GM18502 (cell line): ENCODE measurements around the gene NTN1.

Source experiments
- ATAC-seq: cut with Tn5 transposase; IDR thresholded peaks from one replicate; pipeline ENCODE4 v1.9.1; 2021; ENCODE audit warnings: mild to moderate bottlenecking; ENCODE audit not compliant: unreplicated experiment, poor library complexity

The NTN1 gene

DNA sequence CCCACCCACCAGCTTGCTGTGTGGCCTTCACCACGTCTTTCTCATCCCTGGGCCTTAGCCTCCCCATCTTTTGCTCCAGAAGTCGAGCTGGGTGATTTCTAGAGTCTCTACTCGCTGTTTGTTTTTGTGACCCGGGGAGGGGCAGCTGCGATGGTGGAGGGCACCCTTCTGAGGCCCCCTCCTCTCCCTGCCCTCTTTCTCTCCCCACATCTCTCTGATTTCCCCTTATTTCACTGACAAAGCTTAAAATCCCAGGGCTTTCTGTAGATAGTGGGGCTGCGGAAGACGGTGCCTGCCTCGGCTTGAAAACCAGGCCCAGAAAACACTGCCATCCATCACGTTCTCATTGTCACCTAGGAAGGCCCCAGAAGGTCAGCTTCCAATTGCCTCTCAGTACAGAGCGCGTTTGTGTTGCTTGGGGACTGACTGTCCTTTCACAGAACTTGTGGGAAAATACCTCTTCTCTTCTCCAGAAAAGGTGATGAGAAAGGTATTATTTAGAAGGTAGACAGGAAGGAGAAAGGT, 95.1 kb downstream of the NTN1 start:
- ATAC-seq, result no peak

DNA sequence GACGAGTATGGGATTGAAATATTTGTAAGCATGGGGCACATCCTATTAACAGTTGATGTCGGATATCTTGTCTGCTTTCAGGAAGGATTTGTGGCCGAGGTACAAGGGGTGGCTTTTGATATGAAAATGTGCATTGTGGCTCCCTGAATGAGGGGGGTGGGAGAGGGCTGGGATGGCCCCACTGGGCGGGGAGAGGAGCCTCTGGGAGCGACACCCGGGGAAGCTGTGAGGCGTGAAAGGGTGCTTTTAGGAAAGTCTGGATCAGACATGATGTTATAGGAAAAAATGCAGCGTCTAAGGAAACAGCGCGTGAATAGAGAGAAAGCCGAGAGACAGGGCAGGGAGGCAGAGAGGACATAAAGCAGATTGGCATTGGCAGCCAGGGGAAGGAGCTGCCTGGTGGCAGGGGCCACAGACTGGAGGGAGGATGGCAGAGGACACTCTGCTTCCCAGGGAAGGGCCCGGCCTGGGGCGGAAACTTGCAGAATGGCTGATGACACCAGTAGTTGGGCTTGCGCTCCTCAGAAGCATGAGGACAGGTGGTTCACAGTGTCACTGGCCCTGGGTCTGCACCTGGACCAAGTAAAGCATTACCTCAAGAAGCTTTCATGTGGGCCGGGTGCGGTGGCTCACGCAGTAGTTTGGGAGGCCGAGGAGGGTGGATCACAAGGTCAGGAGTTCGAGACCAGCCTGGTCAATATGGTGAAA, 95.7 kb downstream of the NTN1 start:
- no peak for ATAC-seq

DNA sequence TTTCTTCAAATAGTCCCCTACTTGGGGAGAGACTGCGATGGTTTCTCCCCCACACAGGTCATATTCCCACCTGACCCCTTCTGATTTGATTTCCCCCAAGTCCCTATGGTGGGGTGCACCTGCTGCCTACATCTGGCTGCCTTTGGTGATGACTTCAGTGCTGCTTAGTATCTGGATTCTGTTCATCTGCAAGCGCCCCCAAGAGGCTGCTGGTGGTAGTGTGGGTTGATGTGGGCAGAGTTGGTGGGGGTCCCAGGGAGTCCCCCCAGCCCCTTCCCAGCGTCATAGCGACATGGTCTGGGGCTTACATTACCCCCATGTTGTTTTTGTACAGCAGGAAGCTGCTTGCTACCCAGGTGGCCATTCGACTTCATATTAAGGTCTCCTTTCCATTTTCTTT, 99.2 kb downstream of the NTN1 start:
- no peak for ATAC-seq

DNA sequence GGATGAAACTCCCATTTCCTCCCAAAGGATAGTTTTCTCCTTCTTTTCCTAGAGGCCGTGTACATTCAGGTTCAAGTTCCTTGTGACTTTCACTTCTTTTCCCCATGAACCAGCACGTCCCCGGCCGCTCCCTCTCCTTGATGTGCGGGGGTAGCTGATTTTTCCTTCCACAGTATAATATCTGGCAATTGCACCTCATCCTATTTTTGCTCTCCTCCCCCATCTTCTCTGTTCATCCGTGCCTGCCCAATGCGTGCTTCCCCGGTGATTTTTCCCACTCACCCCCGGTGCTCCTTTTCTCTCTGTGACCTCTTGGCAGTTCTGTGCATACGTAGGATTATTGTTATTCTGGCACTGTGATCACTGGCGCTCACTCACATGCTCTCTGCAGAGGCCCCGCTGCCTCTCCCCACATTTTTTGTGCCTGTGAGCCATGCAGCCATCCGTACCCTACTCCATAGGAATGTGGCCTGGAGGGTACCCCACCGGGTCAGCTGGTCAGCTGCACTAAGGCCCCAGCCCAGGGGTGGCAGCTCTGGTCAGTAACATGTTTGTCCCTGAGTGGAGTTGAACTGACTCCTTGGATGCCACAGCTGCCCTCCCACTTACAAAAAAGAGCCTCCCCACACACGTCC, 100.0 kb downstream of the NTN1 start:
- ATAC-seq, result no peak

DNA sequence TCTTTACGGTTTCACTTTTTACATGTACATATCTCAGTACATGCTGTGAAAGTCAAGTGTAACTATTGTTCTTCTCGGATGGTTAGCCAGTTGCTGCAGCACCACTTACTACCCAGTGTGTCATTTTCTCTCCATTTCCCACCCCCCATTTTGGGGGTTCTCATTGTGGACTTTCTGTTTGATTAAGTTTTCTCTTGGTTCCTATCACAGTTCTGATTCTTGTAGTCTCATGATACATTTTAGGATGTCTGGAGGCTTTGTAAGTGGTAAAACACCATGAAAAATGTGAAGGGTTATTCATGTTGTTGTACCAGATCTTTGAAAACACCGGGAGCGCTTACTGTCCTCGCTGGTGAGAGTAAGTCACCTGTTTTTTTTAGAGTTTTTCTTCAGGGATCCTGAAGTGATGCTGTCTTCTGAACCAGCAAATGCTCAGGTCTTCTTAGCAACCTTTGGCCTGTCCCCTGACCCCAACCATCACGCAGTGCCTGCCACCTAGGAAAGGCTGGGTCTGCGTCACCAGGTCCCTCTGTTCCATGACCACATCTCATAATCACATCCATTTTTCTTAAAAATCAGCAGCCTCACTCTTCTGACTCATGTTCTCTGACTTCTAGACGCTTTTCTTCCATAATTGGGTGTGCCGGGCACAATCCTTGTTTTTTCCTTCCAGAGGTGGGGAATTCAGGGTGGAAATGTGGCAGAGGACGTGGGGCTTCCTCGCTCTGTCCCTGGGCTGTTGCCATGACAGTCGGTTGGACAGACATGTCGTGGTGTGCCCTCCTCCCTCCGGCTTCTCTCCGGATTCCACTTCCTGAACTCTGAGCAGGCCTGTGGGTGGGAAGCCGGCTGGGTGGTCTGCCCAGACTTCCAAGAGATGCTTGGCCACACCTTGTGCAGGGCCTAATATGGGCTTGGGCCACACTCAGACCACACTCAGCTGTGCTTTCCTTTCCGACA, 102.6 kb downstream of the NTN1 start:
- no peak for ATAC-seq

DNA sequence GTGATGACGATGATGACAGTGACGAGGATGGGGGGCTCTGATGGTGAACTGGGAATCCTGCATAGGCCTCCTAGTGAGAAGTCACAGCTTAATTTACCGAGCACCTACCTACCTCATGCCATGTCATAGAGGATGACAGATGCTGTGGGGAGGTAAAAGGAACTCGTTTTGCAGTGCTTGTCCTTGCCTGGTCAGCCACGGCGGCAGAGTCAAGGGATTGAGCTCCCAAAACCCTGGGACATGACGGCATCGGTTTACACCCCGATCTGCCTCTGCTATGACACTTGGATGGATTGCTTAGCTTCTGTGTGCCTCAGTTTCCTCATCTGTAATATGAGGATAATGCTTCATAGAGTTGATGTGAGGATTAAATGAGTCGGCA, 103.2 kb downstream of the NTN1 start:
- ATAC-seq, result no peak

DNA sequence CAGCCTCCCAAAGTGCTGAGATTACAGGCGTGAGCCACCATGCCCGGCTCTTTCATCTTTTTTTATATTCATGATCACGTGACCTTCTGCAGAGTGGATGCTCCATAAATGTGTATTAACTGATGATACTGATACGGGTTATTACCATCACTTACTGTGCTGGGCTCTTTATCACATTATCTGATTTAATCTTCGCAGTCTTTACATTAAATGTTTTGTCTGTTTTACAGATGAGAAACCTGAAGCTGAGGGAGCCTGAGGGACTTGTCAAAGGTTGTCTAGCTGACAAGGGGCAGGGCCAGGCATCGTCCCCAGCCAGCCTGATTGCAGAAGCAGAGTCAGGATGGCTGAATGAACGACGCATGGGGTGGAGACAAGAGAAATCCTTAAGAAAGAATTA, 104.4 kb downstream of the NTN1 start:
- ATAC-seq, result no peak

DNA sequence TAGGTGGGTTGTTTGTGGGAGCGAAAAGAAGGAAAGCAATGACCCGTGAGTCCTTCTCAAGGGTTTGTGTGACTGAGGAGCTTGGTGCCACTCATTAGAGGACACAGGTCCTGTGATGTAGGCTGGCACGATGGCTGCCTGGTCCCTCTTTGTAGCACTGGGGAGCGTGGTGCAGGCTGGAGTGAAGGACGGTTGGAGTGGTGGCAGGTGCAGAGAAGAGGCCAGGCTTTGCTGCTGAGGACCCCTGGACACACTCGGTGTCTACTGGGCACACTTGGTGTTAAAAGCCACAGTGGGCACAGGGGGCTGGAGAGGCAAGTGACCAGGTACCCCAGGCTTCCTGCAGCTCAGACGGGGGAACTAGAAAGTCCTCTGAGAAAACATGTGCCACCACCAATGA, 106.0 kb downstream of the NTN1 start:
- ATAC-seq, result no peak

DNA sequence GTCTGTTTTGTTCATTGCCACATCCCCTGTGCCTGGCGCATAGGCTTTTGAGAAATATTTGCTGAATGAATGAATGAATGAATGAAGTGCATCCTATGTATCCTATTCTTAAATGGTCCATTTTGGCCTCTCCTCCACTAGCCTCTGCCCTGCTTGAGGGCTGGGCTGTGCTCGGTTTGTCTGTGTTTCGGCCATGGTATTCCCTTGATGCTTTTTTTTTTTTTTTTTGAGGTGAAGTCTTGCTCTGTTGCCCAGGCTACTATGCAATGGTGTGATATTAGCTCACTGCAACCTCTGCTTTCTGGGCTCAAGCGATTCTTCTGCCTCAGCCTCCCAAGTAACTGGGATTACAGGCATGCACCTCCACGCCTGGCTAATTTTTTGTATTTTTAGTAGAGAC, 110.1 kb downstream of the NTN1 start:
- no peak for ATAC-seq

DNA sequence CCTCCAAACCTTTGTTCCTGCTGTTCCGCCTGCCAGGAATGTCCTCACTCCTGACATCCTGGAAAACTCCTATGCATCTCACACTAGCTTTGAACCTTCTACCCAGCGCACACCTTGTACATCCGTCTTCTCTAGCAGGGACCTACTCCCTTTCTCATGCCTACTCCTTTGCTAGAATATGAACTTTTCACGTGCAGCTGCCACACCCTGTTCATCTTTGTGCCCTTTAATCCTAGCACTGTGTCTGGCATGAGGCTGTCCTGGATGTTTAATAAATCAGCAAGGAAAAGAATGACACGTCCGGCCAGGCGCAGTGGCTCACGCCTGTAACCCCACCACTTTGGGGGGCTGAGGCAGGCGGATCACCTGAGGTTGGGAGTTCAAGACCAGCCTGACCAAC, 111.0 kb downstream of the NTN1 start:
- ATAC-seq, result no peak

DNA sequence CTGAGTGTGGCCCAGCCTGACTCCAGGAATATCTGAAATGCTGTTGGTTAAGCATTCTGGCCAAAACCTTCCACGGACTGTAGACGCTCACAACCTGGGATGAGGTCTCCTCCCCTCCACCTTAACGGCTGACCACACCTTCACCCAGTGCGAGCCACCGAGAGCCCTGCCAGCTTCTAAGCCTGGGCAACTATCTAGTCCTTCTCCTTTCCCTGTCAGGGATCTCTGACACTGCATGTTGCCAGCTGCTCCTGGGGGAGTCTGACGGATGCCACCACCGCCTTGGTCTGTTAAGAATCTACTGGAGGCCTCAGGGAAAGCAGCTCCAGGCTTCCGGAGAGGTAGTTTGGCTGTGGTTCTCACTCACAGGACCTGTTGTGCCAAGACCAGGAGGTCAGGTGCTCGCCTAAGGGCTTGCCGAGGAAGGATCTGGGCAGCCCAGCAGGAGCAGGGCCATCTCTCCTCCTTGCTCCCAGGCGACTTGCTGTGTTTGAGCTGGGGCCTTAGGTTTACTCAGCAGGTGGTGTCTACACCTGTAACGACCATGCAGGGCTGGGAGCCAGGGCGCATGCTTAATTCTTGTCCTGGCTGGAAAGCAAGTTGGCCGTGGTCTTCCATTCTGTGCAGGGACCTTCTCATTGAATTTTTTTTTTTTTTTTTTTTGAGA, 111.8 kb downstream of the NTN1 start:
- ATAC-seq, result no peak

DNA sequence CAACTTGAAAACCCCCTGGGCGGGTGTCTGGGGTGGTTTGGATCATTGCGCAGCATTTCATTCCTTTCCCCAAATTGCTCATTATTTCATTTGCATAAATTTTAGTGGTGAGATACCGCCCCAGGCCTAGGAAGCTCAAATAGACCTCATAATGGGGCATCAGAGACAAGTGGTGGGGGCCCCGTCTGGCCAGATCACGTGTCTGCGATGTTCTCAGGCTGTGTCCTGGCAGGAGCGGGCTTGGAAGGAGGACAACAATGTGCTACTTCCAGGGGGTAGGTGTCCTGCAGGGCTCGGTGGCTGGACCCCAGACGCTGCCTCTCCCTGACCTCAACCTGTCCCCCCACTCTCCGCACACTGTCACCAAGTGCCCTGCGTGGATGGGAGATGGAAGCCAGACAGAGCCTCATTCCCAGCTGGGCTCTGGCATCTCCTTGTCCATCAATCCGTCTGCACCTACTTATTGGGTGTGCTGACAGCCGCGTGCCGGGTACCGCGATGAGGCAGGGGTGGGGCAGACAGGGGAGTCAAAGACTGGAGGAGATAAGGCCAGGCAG, 116.9 kb downstream of the NTN1 start:
- ATAC-seq, result no peak

DNA sequence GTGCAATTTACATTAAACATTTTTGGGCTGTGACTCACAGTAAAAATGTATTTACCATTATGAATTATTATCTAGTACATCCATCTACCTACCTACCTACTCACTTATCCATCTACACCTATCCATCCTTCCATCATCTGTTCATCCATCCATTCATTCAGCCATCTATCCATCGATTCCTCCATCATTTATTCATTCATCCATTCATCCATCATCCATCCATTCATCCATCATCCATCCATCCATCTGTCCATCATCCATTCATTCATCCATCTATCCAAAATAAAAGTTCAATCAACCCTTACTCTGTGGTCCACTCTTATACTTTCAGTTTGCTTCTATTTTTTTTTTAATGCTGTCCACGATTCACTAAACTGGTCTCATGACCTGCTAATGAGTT, 118.4 kb downstream of the NTN1 start:
- no peak for ATAC-seq

DNA sequence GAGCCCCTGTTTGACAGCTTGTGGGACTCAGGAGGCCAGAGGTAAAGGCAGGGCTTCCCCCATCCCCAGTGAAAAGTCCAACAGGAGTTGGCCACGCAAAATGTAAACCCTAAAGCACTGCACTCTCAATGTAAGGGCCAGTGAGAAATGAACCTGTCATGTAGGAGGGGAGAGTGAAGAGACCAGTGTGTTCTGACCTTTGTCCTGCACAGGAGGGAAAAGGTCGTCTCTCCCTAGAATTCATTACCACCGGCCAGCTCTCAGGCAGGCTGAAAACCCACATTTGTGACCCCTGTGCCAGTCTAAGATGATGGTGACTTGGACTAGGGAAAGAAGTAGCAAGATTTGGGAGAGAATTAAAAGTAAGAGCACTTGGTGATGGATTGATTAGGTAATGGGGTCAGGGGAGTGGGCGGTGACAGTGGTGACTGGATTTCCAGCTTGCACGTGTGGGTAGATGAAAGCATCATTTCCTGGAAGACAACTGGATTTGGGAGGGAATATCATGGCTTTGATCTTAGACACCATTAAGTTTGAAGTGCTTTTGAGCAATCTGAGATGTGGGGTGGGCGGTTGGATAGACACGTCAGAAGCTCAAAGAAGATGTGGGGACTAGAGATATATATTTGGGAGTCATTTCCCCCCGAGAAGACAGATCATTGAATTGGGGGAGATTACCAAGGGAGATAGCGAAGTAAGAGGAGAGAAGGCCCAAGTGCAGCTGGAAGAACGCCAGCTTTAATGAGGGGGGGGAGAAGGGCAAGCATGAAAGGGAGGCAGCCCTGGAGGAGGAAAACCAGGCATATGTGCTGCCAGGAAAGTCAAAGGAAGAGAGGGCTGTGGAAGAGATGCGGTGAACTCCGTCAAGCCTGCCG, 119.5 kb downstream of the NTN1 start:
- no peak for ATAC-seq

DNA sequence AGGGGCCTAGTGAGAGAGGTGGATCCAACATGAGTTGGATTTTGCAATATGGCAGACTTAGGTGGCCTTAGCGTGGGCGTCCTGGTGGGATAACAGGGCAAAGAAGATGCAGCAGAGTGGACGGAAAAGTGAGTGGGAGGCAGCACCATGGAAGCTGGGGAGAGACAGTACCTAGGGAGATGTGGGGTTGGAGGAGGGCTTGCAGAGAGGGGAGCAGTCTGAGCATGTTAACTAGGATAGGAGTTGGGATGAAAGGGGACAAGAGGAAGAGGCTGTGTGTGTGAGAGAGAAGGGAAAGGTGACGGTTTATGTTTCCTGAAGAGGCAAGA, 120.1 kb downstream of the NTN1 start:
- no peak for ATAC-seq

DNA sequence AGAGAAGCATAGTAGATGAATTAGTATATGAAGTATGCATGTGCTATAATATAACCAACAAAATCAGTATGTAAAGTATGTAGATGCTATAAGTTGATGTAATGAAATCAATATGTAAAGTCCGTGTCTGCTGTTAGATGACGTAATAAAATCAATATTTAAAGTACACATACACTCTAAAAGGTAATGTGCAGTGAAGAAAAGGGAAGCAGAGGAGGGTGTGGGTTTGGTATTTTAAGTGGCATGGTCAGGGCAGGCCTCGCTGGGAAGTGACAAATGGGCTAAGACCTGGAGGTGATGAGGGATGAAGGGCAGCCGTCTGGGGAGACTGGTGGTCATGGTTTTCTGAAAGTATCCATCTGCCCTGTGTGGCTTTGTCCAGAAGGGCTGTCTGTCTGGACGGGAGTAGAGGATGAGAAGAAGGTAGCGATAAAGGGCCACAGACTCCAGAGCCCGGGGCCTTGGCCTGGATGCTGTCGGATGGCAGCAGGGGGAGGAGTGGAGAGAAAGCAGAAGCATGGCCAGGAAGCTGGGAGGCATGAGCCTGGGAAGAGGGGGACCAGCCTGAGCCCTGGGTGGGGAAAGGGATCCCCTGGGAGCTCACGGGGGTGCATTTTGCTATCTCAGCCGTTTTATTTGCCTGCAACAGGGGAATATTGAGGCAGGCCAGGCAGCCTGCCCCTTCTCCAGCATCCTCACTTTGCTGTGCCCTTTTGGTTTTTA, 121.6 kb downstream of the NTN1 start:
- no peak for ATAC-seq

DNA sequence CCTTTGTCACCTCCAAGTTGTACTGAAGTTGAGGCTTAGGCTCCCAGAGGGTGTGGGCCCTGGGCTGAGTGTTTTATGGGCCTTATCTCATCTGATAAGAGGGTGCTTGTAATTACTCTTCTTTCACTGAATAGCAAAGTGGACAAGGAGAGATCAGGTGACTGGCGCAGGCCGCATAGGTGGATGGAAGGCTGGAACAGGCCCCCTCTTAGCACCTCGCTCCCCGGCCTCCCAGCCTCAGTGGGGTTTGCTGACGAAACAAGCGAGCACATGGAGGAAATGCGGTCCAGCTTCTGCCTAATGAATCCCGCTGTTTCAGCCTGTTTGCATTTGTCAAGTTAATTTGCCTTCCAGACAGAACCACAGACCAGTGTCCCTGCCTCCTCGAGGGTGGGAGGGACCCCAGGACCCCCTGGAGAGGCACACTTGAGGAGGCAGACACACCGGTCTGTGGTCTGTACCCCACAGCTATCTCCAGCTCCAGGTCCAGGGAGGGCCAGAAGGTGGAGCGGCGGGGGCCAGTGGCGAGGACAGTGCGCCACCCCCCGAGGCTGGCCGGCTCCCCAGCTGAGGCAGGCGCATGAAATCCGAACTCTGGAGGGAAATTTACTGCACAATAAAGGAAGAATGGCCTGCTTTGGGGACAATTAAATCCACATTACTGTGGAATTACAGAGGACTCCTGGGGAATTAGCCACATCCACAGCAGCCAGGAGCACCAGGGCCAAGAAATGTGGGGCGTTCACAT, 123.4 kb downstream of the NTN1 start:
- ATAC-seq, result no peak

DNA sequence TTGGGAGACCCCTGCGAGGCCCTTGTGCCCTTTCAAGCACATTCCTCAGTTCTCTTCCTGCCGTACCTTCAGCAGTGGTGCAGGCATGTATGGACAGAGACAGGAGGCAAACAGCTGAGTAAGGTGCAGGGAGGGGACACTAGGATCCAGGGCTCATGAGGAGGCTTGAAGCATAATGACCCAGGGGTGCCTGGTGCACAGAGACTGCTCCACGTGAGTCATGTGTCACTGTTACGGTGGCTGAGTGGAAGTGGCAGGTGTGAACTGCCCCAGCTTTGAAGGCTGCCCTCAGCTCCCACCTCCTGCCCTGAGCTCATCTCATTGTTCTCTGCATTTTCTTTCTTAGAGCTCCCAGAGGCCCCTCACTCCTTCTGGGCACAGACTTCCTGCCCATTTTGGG, 124.8 kb downstream of the NTN1 start:
- ATAC-seq, result no peak
